ENCODE measurements around the gene ENPP7.
A peak's percentile ranks its signal among the peaks of the same experiment; 100 is the strongest.

ENPP7 gene

GRCh38 chr17:79778504-79779083 lies 47.9 kb downstream of the ENPP7 start:
- Histone ChIP-seq H3K36me3 (replicated peaks; ENCODE audit: low read depth, low read length) (peaks cover 25% of the 10 kb centered on the region), H3K27me3 (ENCODE audit: low read depth, low read length) (peaks cover 30% of the 10 kb centered on the region), H2AFZ (ENCODE audit: low read depth, low read length) (0 out of 2 replicates have a peak overlapping the region, but pooled peaks have one; percentile 0), H4K20me1 (ENCODE audit: insufficient read depth, low read length) (peaks cover 16% of the 10 kb centered on the region), H3K27ac (ENCODE audit: low read length) (no peak overlapping the region; the same call in 1 of the 2 replicates), H3K9me3 (ENCODE audit: insufficient read depth, low read length) (no peaks in the 10 kb centered on the region), H3K4me1 (ENCODE audit: low read length) (peaks cover 14% of the 10 kb centered on the region), H3K9ac (ENCODE audit: low read length) (peak overlapping the region; percentile 86), H3K4me2 (ENCODE audit: low read length) (peak overlapping the region; percentile 61), H3K4me3 (ENCODE audit: low read length) (peak overlapping the region; percentile 93), H3K79me2 (ENCODE audit: low read length) (peaks cover 18% of the 10 kb centered on the region)
- TF ChIP-seq CTCF (IDR thresholded peaks at IDR 0.05; ENCODE audit: low read depth, low read length) (0 out of 2 replicates have a peak, but pooled peaks have one; percentile 25), EZH2phosphoT487 (IDR thresholded peaks at IDR 0.05; ENCODE audit: low read depth) (no peak)

GRCh38 chr17:79779084-79779529 lies 48.4 kb downstream of the ENPP7 start:
- Histone ChIP-seq H3K4me2 (ENCODE audit: low read length) (peak overlapping the region; percentile 61), H4K20me1 (ENCODE audit: insufficient read depth, low read length) (peaks cover 16% of the 10 kb centered on the region), H3K4me3 (ENCODE audit: low read length) (peak overlapping the region; percentile 93), H3K79me2 (ENCODE audit: low read length) (peaks cover 18% of the 10 kb centered on the region), H3K9ac (ENCODE audit: low read length) (peak overlapping the region; percentile 86), H3K36me3 (replicated peaks; ENCODE audit: low read depth, low read length) (peaks cover 30% of the 10 kb centered on the region), H3K4me1 (ENCODE audit: low read length) (peaks cover 14% of the 10 kb centered on the region), H2AFZ (ENCODE audit: low read depth, low read length) (no peak overlapping the region), H3K27ac (ENCODE audit: low read length) (no peak overlapping the region), H3K27me3 (ENCODE audit: low read depth, low read length) (peaks cover 28% of the 10 kb centered on the region), H3K9me3 (ENCODE audit: insufficient read depth, low read length) (no peaks in the 10 kb centered on the region)
- TF ChIP-seq CTCF (IDR thresholded peaks at IDR 0.05; ENCODE audit: low read depth, low read length) (no peak), EZH2phosphoT487 (IDR thresholded peaks at IDR 0.05; ENCODE audit: low read depth) (no peak)

GRCh38 chr17:79779661-79780365 lies 49.1 kb downstream of the ENPP7 start:
- H3K27me3 ChIP-seq (ENCODE audit: low read depth, low read length) = peaks cover 21% of the 10 kb centered on the region
- no peak overlapping the region for H3K4me3 ChIP-seq (ENCODE audit: low read length)
- H4K20me1 ChIP-seq (ENCODE audit: insufficient read depth, low read length) = peaks cover 16% of the 10 kb centered on the region
- H3K36me3 ChIP-seq (replicated peaks; ENCODE audit: low read depth, low read length) = peaks cover 36% of the 10 kb centered on the region
- peaks cover 18% of the 10 kb centered on the region for H3K79me2 ChIP-seq (ENCODE audit: low read length)
- H3K4me1 ChIP-seq (ENCODE audit: low read length) = peaks cover 14% of the 10 kb centered on the region
- peak overlapping the region; percentile 61; the same call in 1 of the 2 replicates for H3K4me2 ChIP-seq (ENCODE audit: low read length)
- TF ChIP-seq CTCF (IDR thresholded peaks at IDR 0.05; ENCODE audit: low read depth, low read length) = no peak
- no peak for TF ChIP-seq EZH2phosphoT487 (IDR thresholded peaks at IDR 0.05; ENCODE audit: low read depth)
- H3K27ac ChIP-seq (ENCODE audit: low read length) = no peak overlapping the region
- H2AFZ ChIP-seq (ENCODE audit: low read depth, low read length) = no peak overlapping the region
- H3K9ac ChIP-seq (ENCODE audit: low read length) = no peak overlapping the region
- no peaks in the 10 kb centered on the region for H3K9me3 ChIP-seq (ENCODE audit: insufficient read depth, low read length)

- Histone ChIP-seq H3K79me2 (ENCODE audit: low read length) (peaks cover 18% of the 10 kb centered on the region), H3K4me2 (ENCODE audit: low read length) (no peak overlapping the region), H3K36me3 (replicated peaks; ENCODE audit: low read depth, low read length) (peaks cover 42% of the 10 kb centered on the region), H3K9me3 (ENCODE audit: insufficient read depth, low read length) (no peaks in the 10 kb centered on the region), H2AFZ (ENCODE audit: low read depth, low read length) (no peak overlapping the region), H3K27me3 (ENCODE audit: low read depth, low read length) (peaks cover 10% of the 10 kb centered on the region), H3K4me3 (ENCODE audit: low read length) (no peak overlapping the region), H4K20me1 (ENCODE audit: insufficient read depth, low read length) (peaks cover 16% of the 10 kb centered on the region), H3K4me1 (ENCODE audit: low read length) (peaks cover 14% of the 10 kb centered on the region), H3K9ac (ENCODE audit: low read length) (no peak overlapping the region), H3K27ac (ENCODE audit: low read length) (no peak overlapping the region)
- TF ChIP-seq CTCF (IDR thresholded peaks at IDR 0.05; ENCODE audit: low read depth, low read length) (no peak), EZH2phosphoT487 (IDR thresholded peaks at IDR 0.05; ENCODE audit: low read depth) (no peak)
Measured at GRCh38 chr17:79781012-79781650, 50.4 kb downstream of the ENPP7 start.
